ENCODE measurements around the gene GLRX. TPM values are rescaled to one million over a fixed set of nuclear protein-coding genes. Genes with fewer than 3 reads are reported as not detected.

Gene GLRX
- polyA plus RNA-seq, 1 donor (not counting 4 experiments of a cell fraction or from before 2014, with no cell fraction given): 15.6 TPM

GRCh38 chr5:95825495-95825894 lies 3.0 kb upstream of the GLRX start:
- no peak for FAIRE-seq
- Histone ChIP-seq H4K20me1 (ENCODE audit: control insufficient read depth, extremely low read depth, insufficient read depth, low read length) (no peaks in the 10 kb centered on the region), H3K4me2 (ENCODE audit: control insufficient read depth, extremely low read depth, insufficient read depth, low read depth, low read length) (no peak overlapping the region), H3K9me1 (ENCODE audit: control insufficient read depth, extremely low read depth, insufficient read depth, low read length) (no peaks in the 10 kb centered on the region), H3K79me2 (ENCODE audit: control insufficient read depth, insufficient read depth, low read length) (no peaks in the 10 kb centered on the region), H3K4me1 (ENCODE audit: control insufficient read depth, extremely low read depth, insufficient read depth, low read length) (peaks cover 18% of the 10 kb centered on the region), H3K27me3 (ENCODE audit: control insufficient read depth, extremely low read depth, insufficient read depth, low read length) (no peaks in the 10 kb centered on the region), H3K9ac (ENCODE audit: control insufficient read depth, extremely low read depth, insufficient read depth, low read length) (no peak overlapping the region), H2AFZ (ENCODE audit: control insufficient read depth, low read length) (no peak overlapping the region), H3K27ac (ENCODE audit: control insufficient read depth, insufficient read depth, low read length) (no peak overlapping the region), H3K36me3 (ENCODE audit: control insufficient read depth in 2 of 2, extremely low read depth in 1 of 2, insufficient read depth in 2 of 2, low read length in 2 of 2) (no peaks in the 10 kb centered on the region), H3K9me3 (ENCODE audit: control insufficient read depth, low read depth, low read length) (no peaks in the 10 kb centered on the region), H3K4me3 (ENCODE audit: control insufficient read depth in 2 of 3, extremely low read depth in 1 of 3, insufficient read depth in 2 of 3, low read depth in 1 of 3, low read length in 3 of 3) (no peak overlapping the region)
- dilution Hi-C loops (cut with MboI; ENCODE audit: extremely low pct_ligation_motif_present, low sequenced_read_pairs): no loop called here
- DNase-seq (ENCODE audit: low read depth, low spot score): no peak
- TF ChIP-seq EZH2 (IDR thresholded peaks at IDR 0.05; ENCODE audit: low read length) (no peak), CTCF (optimal IDR thresholded peaks at IDR 0.05 in 1 of 3, IDR thresholded peaks at IDR 0.05 in 1 of 3, conservative IDR thresholded peaks at IDR 0.05 in 1 of 3; ENCODE audit: extremely low read depth in 1 of 3, insufficient read depth in 2 of 3, low read length in 3 of 3) (no peak)

- H3K79me2 ChIP-seq (ENCODE audit: control insufficient read depth, insufficient read depth, low read length): no peaks in the 10 kb centered on the region
- FAIRE-seq (no peak), DNase-seq (ENCODE audit: low read depth, low spot score) (no peak)
- no peaks in the 10 kb centered on the region for H4K20me1 ChIP-seq (ENCODE audit: control insufficient read depth, extremely low read depth, insufficient read depth, low read length)
- no peaks in the 10 kb centered on the region for H3K9me1 ChIP-seq (ENCODE audit: control insufficient read depth, extremely low read depth, insufficient read depth, low read length)
- no peak overlapping the region for H2AFZ ChIP-seq (ENCODE audit: control insufficient read depth, low read length)
- no peak overlapping the region for H3K4me2 ChIP-seq (ENCODE audit: control insufficient read depth, extremely low read depth, insufficient read depth, low read depth, low read length)
- peaks cover 18% of the 10 kb centered on the region for H3K4me1 ChIP-seq (ENCODE audit: control insufficient read depth, extremely low read depth, insufficient read depth, low read length)
- H3K36me3 ChIP-seq (ENCODE audit: control insufficient read depth in 2 of 2, extremely low read depth in 1 of 2, insufficient read depth in 2 of 2, low read length in 2 of 2): no peaks in the 10 kb centered on the region
- TF ChIP-seq EZH2 (IDR thresholded peaks at IDR 0.05; ENCODE audit: low read length) (no peak), CTCF (optimal IDR thresholded peaks at IDR 0.05 in 1 of 3, IDR thresholded peaks at IDR 0.05 in 1 of 3, conservative IDR thresholded peaks at IDR 0.05 in 1 of 3; ENCODE audit: extremely low read depth in 1 of 3, insufficient read depth in 2 of 3, low read length in 3 of 3) (no peak)
- H3K27me3 ChIP-seq (ENCODE audit: control insufficient read depth, extremely low read depth, insufficient read depth, low read length): no peaks in the 10 kb centered on the region
- H3K4me3 ChIP-seq (ENCODE audit: control insufficient read depth in 2 of 3, extremely low read depth in 1 of 3, insufficient read depth in 2 of 3, low read depth in 1 of 3, low read length in 3 of 3): no peak overlapping the region
- no peak overlapping the region for H3K27ac ChIP-seq (ENCODE audit: control insufficient read depth, insufficient read depth, low read length)
- H3K9me3 ChIP-seq (ENCODE audit: control insufficient read depth, low read depth, low read length): no peaks in the 10 kb centered on the region
- H3K9ac ChIP-seq (ENCODE audit: control insufficient read depth, extremely low read depth, insufficient read depth, low read length): no peak overlapping the region
- dilution Hi-C loops (cut with MboI; ENCODE audit: extremely low pct_ligation_motif_present, low sequenced_read_pairs): no loop called here
Measured at GRCh38 chr5:95824747-95825146, 2.2 kb upstream of the GLRX start.
